Neural cell (in vitro differentiated cells): ENCODE measurements around the gene TXNDC2. TPM values are rescaled to one million over a fixed set of nuclear protein-coding genes. Genes with fewer than 3 reads are reported as not detected.

Experiments
- H2AFZ ChIP-seq: fragments of 200-600, 300-800 bp; sonication (generic), shearing (Covaris generic); 2 replicates; pipeline ENCODE4 v1.6.0; 2014; ENCODE audit warnings: low read depth, mild to moderate bottlenecking, antibody characterized with exemption, low read length, moderate library complexity
- H3F3A ChIP-seq: fragments of 200-600 bp; shearing (Covaris generic); 2 replicates; pipeline ENCODE4 v1.6.1; 2016; ENCODE audit warnings: mild to moderate bottlenecking, moderate library complexity, mixed read lengths, antibody characterized with exemption, low read length; ENCODE audit not compliant: insufficient read depth, poor library complexity, severe bottlenecking
- H3K27ac ChIP-seq: fragments of 200-600, 300-800 bp; sonication (generic), shearing (Covaris generic); 2 replicates; pipeline ENCODE4 v1.5.1; 2014; ENCODE audit warnings: mild to moderate bottlenecking, low read length, moderate library complexity
- H3K27me3 ChIP-seq: fragments of 300-800, 200-600 bp; sonication (generic), shearing (Covaris generic); 2 replicates; pipeline ENCODE4 v1.6.0; 2014; ENCODE audit warnings: mild to moderate bottlenecking, low read depth, low read length, moderate library complexity; ENCODE audit not compliant: insufficient read depth
- H3K36me3 ChIP-seq: fragments of 300-800, 200-600 bp; sonication (generic), shearing (Covaris generic); 2 replicates; pipeline ENCODE4 v1.5.1; 2014; ENCODE audit warnings: mild to moderate bottlenecking, antibody characterized with exemption, low read length, moderate library complexity; ENCODE audit not compliant: insufficient read depth
- H3K4me2 ChIP-seq: fragments of 300-800, 200-600 bp; sonication (generic), shearing (Covaris generic); 2 replicates; pipeline ENCODE4 v1.6.0; 2014; ENCODE audit warnings: mild to moderate bottlenecking, low read length
- H3K4me3 ChIP-seq: fragments of 300-800, 200-600 bp; sonication (generic), shearing (Covaris generic); 2 replicates; pipeline ENCODE4 v1.5.1; 2014; ENCODE audit warnings: mild to moderate bottlenecking, low read length, moderate library complexity
- H3K79me2 ChIP-seq: fragments of 200-600 bp; shearing (Covaris generic); replicated peaks from 2 replicates; pipeline ENCODE4 v1.6.0; 2014; ENCODE audit warnings: mild to moderate bottlenecking, low read length, moderate library complexity; ENCODE audit not compliant: insufficient read depth
- H3K9ac ChIP-seq: fragments of 300-800, 200-600 bp; sonication (generic), shearing (Covaris generic); 2 replicates; pipeline ENCODE4 v1.6.1; 2016; ENCODE audit warnings: mild to moderate bottlenecking, low read length, mixed read lengths
- H3K9me2 ChIP-seq: fragments of 200-600 bp; shearing (Covaris generic); 2 replicates; pipeline ENCODE4 v1.6.1; 2016; ENCODE audit warnings: mild to moderate bottlenecking, low read length, mixed read lengths; ENCODE audit not compliant: insufficient read depth
- H3K9me3 ChIP-seq: fragments of 200-600, 300-800 bp; sonication (generic), shearing (Covaris generic); 2 replicates; pipeline ENCODE4 v1.6.1; 2016; ENCODE audit warnings: mild to moderate bottlenecking, mixed run types, low read length, moderate library complexity, mixed read lengths
- H4K20me1 ChIP-seq: fragments of 200-600 bp; shearing (Covaris generic); 2 replicates; pipeline ENCODE4 v1.6.1; 2016; ENCODE audit warnings: mild to moderate bottlenecking, mixed run types; ENCODE audit not compliant: insufficient read depth
- CTCF ChIP-seq: fragments of 450-650 bp; IDR thresholded peaks from 2 replicates; pipeline ENCODE4 v1.5.1; 2014; ENCODE audit warnings: antibody characterized with exemption, mild to moderate bottlenecking, moderate library complexity; ENCODE audit not compliant: poor library complexity, severe bottlenecking
- EP300 ChIP-seq: fragments of 450-650 bp; conservative IDR thresholded peaks from 2 replicates; pipeline ENCODE4 v1.6.1; 2014; ENCODE audit warnings: antibody characterized with exemption, mild to moderate bottlenecking, moderate library complexity; ENCODE audit not compliant: poor library complexity, severe bottlenecking
- EZH2 ChIP-seq: fragments of 200-600, 300-800 bp; shearing (Covaris generic), sonication (generic); IDR thresholded peaks from 2 replicates; pipeline ENCODE4 v1.6.1; 2014; ENCODE audit warnings: antibody characterized with exemption, low read length, borderline replicate concordance, mild to moderate bottlenecking; ENCODE audit not compliant: insufficient read depth, poor library complexity, severe bottlenecking
- MXI1 ChIP-seq: fragments of 450-650 bp; conservative IDR thresholded peaks from 2 replicates; pipeline ENCODE4 v1.6.1; 2014; ENCODE audit warnings: antibody characterized with exemption, mild to moderate bottlenecking; ENCODE audit not compliant: poor library complexity, severe bottlenecking
- POLR2AphosphoS5 ChIP-seq: IDR thresholded peaks from 2 replicates; pipeline ENCODE4 v1.6.1; 2012
- RAD21 ChIP-seq: fragments of 450-650 bp; conservative IDR thresholded peaks from 2 replicates; pipeline ENCODE4 v1.6.1; 2014; ENCODE audit warnings: antibody characterized with exemption, mild to moderate bottlenecking, moderate library complexity
- SMC3 ChIP-seq: fragments of 450-650 bp; conservative IDR thresholded peaks from 2 replicates; pipeline ENCODE4 v1.6.1; 2014; ENCODE audit warnings: antibody characterized with exemption, mild to moderate bottlenecking, moderate library complexity; ENCODE audit not compliant: poor library complexity
- TAF1 ChIP-seq: IDR thresholded peaks from 2 replicates; pipeline ENCODE4 v1.6.1; 2012; ENCODE audit warnings: low read depth
- polyA plus RNA-seq: library from polyadenylated mRNA; depleted of rRNA; stranded (reverse); fragments of >200 nt; gene quantifications from 2 replicates; pipeline ENCODE4 v1.2.3, GENCODE V29; 2014
- TF ChIP-seq, protein P1 (sequence below): IDR thresholded peaks from 2 replicates; pipeline ENCODE4 v1.6.1; 2012; ENCODE audit warnings: borderline replicate concordance

The TXNDC2 gene
- polyA plus RNA-seq, 1 donor from 2014 or later = 0.41 TPM

- H3K9me3 ChIP-seq = no peaks in the 10 kb centered on the region
Observed at GRCh38 chr18:9839211-9839610, 46.6 kb upstream of the TXNDC2 start.

GRCh38 chr18:9839853-9840252 lies 45.9 kb upstream of the TXNDC2 start:
- Histone ChIP-seq H4K20me1 (no peaks in the 10 kb centered on the region), H3F3A (no peaks in the 10 kb centered on the region), H3K4me3 (no peak overlapping the region), H3K4me2 (no peak overlapping the region), H3K27ac (no peak overlapping the region), H3K79me2 (no peaks in the 10 kb centered on the region), H3K9me3 (no peaks in the 10 kb centered on the region), H3K27me3 (no peaks in the 10 kb centered on the region), H3K9ac (no peak overlapping the region), H3K36me3 (no peaks in the 10 kb centered on the region), H2AFZ (no peak overlapping the region), H3K9me2 (no peaks in the 10 kb centered on the region)
- no peak for TF ChIP-seq CTCF

More at GRCh38 chr18:9839211-9839610, 46.6 kb upstream of the TXNDC2 start:
- no peak overlapping the region for H3K27ac ChIP-seq
- H2AFZ ChIP-seq = no peak overlapping the region
- H3K9me2 ChIP-seq = no peaks in the 10 kb centered on the region
- no peaks in the 10 kb centered on the region for H3K79me2 ChIP-seq
- H3K36me3 ChIP-seq = no peaks in the 10 kb centered on the region
- H3K4me2 ChIP-seq = no peak overlapping the region
- no peak overlapping the region for H3K9ac ChIP-seq
- no peaks in the 10 kb centered on the region for H3K27me3 ChIP-seq
- TF ChIP-seq, protein P1, sequence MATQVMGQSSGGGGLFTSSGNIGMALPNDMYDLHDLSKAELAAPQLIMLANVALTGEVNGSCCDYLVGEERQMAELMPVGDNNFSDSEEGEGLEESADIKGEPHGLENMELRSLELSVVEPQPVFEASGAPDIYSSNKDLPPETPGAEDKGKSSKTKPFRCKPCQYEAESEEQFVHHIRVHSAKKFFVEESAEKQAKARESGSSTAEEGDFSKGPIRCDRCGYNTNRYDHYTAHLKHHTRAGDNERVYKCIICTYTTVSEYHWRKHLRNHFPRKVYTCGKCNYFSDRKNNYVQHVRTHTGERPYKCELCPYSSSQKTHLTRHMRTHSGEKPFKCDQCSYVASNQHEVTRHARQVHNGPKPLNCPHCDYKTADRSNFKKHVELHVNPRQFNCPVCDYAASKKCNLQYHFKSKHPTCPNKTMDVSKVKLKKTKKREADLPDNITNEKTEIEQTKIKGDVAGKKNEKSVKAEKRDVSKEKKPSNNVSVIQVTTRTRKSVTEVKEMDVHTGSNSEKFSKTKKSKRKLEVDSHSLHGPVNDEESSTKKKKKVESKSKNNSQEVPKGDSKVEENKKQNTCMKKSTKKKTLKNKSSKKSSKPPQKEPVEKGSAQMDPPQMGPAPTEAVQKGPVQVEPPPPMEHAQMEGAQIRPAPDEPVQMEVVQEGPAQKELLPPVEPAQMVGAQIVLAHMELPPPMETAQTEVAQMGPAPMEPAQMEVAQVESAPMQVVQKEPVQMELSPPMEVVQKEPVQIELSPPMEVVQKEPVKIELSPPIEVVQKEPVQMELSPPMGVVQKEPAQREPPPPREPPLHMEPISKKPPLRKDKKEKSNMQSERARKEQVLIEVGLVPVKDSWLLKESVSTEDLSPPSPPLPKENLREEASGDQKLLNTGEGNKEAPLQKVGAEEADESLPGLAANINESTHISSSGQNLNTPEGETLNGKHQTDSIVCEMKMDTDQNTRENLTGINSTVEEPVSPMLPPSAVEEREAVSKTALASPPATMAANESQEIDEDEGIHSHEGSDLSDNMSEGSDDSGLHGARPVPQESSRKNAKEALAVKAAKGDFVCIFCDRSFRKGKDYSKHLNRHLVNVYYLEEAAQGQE = no peak
- TF ChIP-seq MXI1 (no peak), EP300 (no peak), SMC3 (no peak)
- no peaks in the 10 kb centered on the region for H3F3A ChIP-seq
- no peak overlapping the region for H3K4me3 ChIP-seq
- H4K20me1 ChIP-seq = no peaks in the 10 kb centered on the region

DNA sequence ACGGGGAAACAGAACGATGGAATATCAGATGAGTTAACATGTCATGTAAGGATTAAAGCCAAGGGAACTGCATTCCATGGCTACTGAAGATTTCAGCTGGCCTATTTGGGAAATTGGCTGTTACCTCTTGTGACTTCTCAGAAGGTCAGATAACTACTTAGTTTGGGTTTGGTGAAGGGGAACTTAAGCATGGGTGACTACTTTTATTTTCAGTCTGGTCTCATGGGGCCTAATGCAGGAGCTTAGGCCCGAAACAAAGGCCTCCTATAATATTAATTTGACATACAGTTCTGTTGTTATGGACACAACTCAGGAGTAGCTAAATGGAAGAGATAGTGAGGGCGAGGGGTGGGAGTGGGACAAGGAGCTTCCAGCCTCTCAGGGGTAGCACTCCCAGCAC lies 44.0 kb upstream of the TXNDC2 start:
- H3K4me3 ChIP-seq = no peak overlapping the region
- no peaks in the 10 kb centered on the region for H3K27me3 ChIP-seq
- TF ChIP-seq CTCF (no peak), RAD21 (no peak), SMC3 (no peak), EP300 (no peak), MXI1 (no peak), POLR2AphosphoS5 (no peak), EZH2 (no peak), TAF1 (no peak)
- TF ChIP-seq, protein P1 = no peak
- no peak overlapping the region for H3K27ac ChIP-seq
- H3F3A ChIP-seq = no peaks in the 10 kb centered on the region
- H3K79me2 ChIP-seq = no peaks in the 10 kb centered on the region
- no peaks in the 10 kb centered on the region for H3K9me2 ChIP-seq
- no peak overlapping the region for H3K9ac ChIP-seq
- H3K9me3 ChIP-seq = no peaks in the 10 kb centered on the region
- H2AFZ ChIP-seq = no peak overlapping the region
- no peaks in the 10 kb centered on the region for H4K20me1 ChIP-seq
- no peak overlapping the region for H3K4me2 ChIP-seq
- no peaks in the 10 kb centered on the region for H3K36me3 ChIP-seq
